ENCODE measurements around the gene PAM.

DNA sequence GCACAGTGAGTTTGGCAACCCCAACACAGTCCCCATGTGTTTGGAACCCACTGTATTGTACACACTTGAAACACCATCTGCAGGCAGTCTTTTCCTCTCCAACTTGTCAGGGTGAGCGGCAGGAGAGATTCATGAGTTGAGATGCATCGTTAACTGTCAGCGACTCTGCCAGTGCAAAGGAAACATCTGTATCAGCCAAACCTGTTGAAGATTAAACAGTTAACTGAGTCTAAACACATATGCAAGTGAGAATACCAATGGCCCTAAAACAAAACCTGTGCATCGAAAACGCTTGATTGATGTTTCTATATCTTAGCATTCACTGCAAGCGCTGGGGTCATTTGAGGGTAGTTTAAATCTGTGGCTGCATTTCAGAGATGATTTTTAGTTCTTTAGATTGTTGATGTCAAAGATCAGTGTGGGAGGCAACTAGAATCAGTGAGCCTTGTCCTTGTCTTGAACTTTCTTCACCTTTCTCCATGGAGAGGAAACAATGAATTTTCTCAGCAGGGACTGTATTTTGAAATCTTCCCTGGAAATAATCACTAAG lies 41.3 kb upstream of the PAM start:
- TF ChIP-seq CTCF (IDR thresholded peaks at IDR 0.05) (no peak), POLR2AphosphoS5 (IDR thresholded peaks at IDR 0.05) (no peak)

Data from prostate gland (tissue), 2 donors.